Activated T-cell treated with anti-CD3 and anti-CD28 coated beads for 48 hours (primary cell): ENCODE measurements around the gene BTD.

Experiments used
- DNase-seq: peaks from one replicate; pipeline ENCODE4 v3.0.0-alpha.2; 2020; ENCODE audit warnings: low read depth

BTD gene

DNA sequence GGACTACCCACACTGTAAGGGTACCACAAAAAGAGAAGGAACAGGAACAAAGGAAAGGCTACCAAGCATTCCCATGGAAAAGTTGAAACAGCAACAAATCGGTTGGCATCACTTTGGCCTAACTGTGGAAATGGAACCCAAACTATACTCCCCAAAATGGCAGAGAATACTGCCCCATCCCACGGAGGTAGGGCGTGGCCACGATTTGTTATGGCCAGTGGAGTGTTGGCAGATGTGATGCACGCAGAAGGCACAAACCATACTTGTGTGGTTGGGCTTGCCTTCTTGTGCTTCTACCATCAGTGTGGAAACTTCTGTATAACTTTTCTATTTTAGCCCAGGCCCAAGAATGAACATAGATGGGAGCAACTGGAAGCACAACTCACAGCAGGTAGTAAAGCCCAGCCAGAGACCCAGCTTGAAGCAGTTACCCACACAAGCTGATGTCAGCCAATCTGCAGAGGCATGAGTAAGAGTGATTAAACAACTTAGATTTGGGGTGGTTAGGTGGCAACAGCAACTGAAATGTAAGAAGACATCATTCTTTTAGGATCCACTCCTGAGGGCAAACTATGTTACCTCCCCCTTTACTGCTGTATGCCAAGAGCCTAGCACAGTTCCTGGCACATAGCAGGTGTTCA, 64.1 kb downstream of the BTD start:
- DNase-seq = no peak

DNA sequence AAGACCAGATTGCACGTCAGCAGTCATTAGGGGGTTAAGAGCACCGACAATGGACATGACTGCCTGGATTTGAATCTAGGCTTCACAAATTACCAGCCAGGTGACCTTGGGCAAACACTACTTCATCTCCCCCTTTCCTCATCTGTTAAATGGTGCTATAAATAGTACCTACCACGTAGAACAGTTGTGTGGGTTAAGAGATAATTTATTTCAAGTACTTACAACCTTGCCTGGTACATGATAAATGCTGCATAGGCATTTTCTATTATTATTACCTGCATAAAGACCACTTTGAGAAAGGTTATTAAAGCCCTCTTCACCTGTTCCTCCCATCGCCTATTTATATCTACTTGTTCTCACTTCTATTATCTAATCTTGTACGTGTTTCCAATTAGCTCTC, 64.7 kb downstream of the BTD start:
- no peak for DNase-seq

DNA sequence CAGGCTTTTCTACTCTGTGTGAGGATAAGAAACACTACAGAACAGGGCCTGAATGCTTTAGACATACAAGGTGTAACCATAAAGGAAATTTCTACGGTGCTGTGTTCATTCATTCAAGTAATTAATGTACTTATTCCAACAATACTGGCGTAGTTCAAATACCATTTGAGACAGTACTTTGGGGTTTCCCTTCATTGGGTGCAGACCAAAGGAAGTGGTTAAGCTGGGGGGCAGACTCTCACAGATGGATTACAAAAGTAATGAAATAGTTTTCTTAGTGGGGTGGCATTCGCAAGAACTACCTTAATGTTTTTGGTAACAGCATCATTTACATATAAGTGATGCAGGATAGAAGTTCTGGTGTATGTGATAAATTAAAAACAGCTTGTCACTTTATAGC, 65.9 kb downstream of the BTD start:
- no peak for DNase-seq

DNA sequence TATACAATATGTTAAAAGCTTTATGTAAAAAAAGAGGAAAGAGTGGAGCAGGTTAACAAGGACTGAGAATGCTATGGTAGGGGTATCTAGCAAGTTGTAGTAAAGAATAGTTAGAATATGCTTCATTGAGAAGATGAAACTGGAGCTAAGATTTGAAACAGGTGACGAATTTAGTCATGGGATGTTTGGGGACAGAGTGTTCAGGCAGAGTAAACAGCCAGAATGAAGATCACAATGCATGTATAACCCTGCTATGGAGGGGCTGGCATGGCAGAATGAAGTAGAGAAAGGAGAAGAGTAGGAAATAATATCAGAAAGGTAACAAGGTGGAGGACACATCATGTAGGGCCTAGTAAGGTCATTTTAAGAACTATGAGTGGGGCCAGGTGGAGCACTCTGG, 72.0 kb downstream of the BTD start:
- no peak for DNase-seq

DNA sequence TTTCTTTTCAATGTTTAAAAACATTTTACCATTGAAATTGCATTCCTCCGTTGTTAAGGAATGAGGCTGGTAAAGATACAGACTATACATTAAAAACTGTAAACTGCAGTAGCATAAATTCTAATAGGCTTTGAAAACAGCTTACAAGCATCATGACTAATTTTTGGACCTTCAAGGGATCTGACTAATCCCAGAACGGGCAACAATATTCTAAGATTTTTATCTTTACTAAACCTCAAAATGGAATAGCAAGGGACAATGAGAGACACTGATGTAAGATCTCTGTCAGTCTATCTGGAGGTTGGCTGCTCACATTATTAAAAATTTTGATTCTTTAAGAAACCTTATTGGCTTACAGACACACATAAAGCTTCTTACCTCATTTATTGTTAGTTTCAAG, 74.7 kb downstream of the BTD start:
- no peak for DNase-seq

DNA sequence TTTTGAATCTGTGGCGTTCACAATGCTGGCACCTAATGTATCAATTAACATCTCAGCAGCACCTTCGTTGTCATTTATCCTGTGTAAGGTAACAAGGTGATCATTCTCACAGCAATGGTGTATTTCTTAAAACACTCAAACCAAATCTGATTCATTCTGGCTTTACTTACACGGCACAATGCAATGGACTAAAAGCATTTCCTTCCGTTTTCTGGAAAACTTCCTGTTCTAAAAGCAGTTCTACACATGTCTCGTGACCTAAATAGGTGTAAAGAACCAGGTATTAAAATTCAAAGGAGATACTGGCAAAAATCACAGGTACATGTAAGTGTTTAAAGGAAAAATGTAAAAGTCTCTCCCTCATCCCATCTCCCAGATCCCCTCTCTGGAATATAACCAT, 77.8 kb downstream of the BTD start:
- DNase-seq = no peak

DNA sequence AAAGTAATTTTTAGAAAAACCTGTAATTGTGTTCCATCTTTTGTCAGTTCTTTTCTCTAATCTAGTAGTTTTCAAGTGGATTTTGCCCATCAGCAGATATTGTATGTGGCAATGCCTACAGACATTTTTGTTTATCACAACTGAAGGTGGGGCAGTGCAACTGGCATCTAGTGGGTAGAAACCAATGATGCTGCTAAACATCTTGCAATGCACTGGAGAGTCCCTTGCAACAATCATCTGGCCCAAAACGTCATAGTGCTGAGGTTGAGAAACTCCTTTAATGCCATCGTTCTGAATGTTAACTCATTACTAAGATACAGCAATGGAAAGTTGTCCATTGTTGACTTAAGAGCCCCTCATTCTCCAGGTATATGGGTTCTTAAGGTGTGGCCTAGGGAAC, 80.1 kb downstream of the BTD start:
- DNase-seq = no peak

DNA sequence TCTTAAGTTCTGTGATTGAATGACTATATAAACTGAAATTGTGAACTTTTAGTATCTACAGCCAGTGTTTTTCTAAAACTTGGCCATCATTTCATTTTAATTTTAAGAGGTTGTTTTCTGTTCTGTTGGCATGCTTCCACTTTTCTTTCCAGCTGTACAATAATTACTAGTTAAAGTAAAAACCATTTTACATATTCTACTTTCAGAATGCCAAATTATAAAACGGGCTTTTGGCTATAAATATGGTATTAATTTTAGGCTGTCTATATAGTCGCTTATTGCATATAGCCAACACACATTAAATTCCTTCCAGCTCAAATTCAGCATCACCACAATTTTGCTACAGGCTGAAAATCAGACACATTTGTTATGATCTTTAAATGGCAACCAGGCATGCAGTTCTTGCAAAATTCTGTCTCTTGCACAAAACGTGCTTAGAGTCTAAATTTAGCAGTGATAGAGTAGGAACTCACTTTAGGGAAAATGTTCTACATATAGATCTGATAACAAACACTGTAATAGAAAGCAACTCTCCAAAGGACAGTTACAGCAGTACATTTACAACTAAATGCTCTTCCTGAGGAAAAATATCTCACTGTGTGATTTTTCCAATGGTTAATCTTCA, 81.1 kb downstream of the BTD start:
- DNase-seq = no peak

DNA sequence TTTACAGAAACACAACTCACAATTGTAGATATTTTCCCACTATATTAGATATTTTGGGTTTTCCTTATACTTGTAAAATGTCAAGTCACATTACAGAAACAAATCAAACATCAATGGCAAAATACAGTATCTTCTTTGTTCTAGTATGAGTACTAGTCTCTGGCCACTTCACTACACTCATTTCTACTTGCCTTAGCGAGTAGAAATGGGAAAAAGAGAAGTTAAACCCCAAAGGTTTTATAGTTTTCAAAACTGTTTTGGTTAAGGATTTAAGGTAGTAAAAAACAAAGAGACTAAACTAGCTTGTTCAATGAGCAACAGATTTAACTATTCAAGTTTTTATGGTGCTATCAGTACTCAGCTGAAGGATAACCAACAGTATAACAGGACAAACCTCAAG, 81.7 kb downstream of the BTD start:
- no peak for DNase-seq

DNA sequence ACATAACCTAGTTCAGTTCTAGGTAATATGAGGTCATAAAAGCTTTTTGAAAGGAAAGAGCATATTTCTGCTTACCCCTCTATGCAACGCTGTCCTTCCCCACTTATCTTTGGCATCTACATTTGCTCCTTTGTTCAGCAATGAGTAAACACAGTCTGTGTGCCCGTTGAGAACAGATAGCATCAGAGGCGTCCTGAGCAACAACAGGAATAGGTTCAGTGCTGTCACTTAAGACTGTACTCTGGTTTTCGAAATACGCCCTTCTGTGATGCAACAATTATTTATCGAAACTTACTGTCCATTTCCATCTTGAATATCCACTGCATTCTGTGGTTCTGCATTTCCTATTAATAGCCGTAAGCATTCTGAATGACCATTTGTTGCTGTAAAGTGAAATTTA, 84.4 kb downstream of the BTD start:
- DNase-seq = no peak

DNA sequence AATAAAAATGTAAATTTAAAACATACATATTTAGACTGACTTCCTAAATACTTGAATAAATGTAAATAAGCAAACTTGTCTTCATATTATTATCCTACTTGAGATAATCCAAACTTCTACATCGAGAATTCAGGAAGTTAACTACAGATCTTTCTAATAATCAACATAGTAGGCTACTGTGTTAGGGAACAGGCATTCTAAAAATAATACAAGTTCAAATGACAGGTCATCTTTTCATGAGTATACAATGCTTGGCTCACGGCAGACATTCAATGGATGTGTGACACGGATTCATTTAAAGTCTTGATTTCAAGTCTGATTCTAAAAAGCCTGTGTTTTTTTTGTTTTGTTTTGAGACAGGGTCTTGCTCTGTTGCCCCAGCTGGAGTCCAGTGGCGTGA, 88.7 kb downstream of the BTD start:
- DNase-seq = no peak

DNA sequence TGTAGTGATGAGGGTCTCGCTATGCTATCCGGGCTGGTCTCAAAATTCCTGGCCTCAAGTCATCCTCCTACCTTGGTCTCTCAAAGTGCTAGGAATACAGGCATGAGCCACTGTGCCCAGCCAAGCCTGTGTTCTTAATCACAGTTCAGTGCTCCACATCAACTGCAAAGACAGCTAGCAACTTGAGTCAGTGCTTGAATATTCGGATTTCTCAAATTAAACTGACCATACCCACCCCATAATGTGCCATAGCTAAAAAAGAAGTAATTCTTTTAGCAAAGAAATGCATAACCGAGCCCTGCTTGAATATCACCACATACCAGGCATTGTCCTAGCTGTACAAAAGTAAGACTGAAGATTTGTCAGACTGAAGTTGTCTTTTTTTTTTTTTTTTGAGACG, 89.2 kb downstream of the BTD start:
- no peak for DNase-seq

DNA sequence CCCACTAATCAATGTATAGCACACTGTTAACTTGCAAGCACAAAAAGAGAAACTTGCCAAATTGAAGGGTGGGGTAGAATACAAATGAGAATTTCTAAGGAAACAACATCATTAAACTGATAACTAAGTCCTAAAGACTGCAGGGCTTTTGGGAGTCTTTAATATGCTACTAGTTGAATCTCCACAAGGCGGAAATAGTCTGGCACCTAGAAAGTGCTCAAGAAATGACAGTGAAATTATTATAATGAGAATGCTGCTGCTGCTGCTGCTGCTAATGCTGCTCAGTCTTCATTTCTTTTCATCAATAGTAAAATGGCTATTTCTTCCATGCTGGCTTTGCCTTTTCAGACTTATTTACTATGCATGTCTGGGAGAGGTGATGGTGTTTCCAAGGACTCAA, 91.8 kb downstream of the BTD start:
- no peak for DNase-seq

DNA sequence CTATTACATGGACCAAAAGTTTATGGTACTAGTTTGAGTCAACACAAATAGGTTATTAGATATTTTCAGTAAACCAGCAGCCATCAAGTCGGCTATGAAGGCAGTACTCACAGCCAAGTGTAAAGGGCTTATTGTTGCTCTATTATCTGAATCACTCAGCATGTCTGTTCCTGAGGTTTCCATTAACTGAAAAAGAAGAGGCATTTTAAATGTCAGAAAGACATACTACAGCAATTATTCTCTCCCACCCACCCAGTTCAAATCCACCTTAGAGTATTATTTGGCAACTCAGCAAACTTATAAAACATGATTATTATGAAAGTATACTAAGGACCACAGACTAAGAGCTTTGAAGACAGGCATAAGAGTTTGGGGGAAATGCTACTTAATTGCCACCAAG, 93.1 kb downstream of the BTD start:
- DNase-seq = no peak
